K562 (cell line): ENCODE measurements around the gene PRKAR1A. TPM values are rescaled to one million over a fixed set of nuclear protein-coding genes. Genes with fewer than 3 reads are reported as not detected.

Experiments
- ARID3A ChIP-seq: IDR thresholded peaks from 2 replicates; pipeline ENCODE4 v1.6.1; 2012; ENCODE audit warnings: low read depth, low read length, improper control_type of control experiment, borderline replicate concordance
- BCL6 ChIP-seq: fragments of 250-450 bp; sonication (Bioruptor Pico); IDR thresholded peaks from 2 replicates; pipeline ENCODE4 v1.4.0; 2020
- BHLHE40 ChIP-seq: IDR thresholded peaks from 2 replicates; pipeline ENCODE4 v1.6.1; 2011; ENCODE audit warnings: low read length, improper control_type of control experiment
- CEBPB ChIP-seq: fragments of 450-650 bp; IDR thresholded peaks from 2 replicates; pipeline ENCODE4 v1.6.1; 2016; ENCODE audit warnings: missing genetic modification characterization, missing compliant biosample characterization
- COPS2 ChIP-seq: fragments of 450-650 bp; conservative IDR thresholded peaks from 2 replicates; pipeline ENCODE4 v1.6.1; 2016; ENCODE audit warnings: mild to moderate bottlenecking, moderate library complexity
- DDX20 ChIP-seq: fragments of 450-650 bp; IDR thresholded peaks from 2 replicates; pipeline ENCODE4 v1.6.1; 2016; ENCODE audit warnings: missing genetic modification characterization, low read depth, mild to moderate bottlenecking, missing compliant biosample characterization, moderate library complexity
- ESRRB ChIP-seq: fragments of 250-450 bp; sonication (Bioruptor Pico); IDR thresholded peaks from 2 replicates; pipeline ENCODE4 v1.5.0; 2020; ENCODE audit warnings: mild to moderate bottlenecking, moderate library complexity, borderline replicate concordance
- ETV1 ChIP-seq: fragments of 450-650 bp; conservative IDR thresholded peaks from 2 replicates; pipeline ENCODE4 v1.6.1; 2016; ENCODE audit warnings: missing genetic modification characterization, control low read depth, low read depth, missing compliant biosample characterization
- FOXJ2 ChIP-seq: fragments of 200-800 bp; sonication (Bioruptor generic); IDR thresholded peaks from 2 replicates; pipeline ENCODE4 v1.6.1; 2016; ENCODE audit warnings: missing genetic modification characterization, missing compliant biosample characterization
- KDM4B ChIP-seq, 2 experiments: fragments of 450-650 bp in 1 of 2; sonication (generic) in 1 of 2; IDR thresholded peaks; 2 replicates each; pipeline ENCODE4 v1.6.1; 2016 to 2017; ENCODE audit warnings: borderline replicate concordance in 2 of 2, antibody characterized with exemption in 1 of 2, low read depth in 1 of 2, mild to moderate bottlenecking in 1 of 2
- KLF16 ChIP-seq: IDR thresholded peaks from 2 replicates; pipeline ENCODE4 v1.6.1; 2016; ENCODE audit warnings: antibody characterized with exemption
- MXI1 ChIP-seq: IDR thresholded peaks from 2 replicates; pipeline ENCODE4 v1.6.1; 2011; ENCODE audit warnings: low read depth, mild to moderate bottlenecking, improper control_type of control experiment, low read length
- NFATC3 ChIP-seq: fragments of 450-650 bp; IDR thresholded peaks from 2 replicates; pipeline ENCODE4 v1.6.1; 2017; ENCODE audit warnings: mild to moderate bottlenecking
- NFE2L1 ChIP-seq: fragments of 450-650 bp; IDR thresholded peaks from 2 replicates; pipeline ENCODE4 v1.6.1; 2016; ENCODE audit warnings: missing genetic modification characterization, low read depth, mild to moderate bottlenecking, missing compliant biosample characterization, moderate library complexity, borderline replicate concordance
- NR4A1 ChIP-seq, 2 experiments: fragments of 250-450 bp in 1 of 2; fragments of 450-650 bp in 1 of 2; sonication (Bioruptor Pico) in 1 of 2; IDR thresholded peaks; 2 replicates each; pipeline versions ENCODE4 v1.4.0 to v1.6.1; 2016 to 2020; ENCODE audit warnings: mild to moderate bottlenecking in 2 of 2, missing compliant biosample characterization in 1 of 2, missing genetic modification characterization in 1 of 2, moderate library complexity in 1 of 2
- POLR2G ChIP-seq: fragments of 200-400 bp; formaldehyde crosslinking; IDR thresholded peaks from 2 replicates; pipeline ENCODE4 v1.6.1; 2017; ENCODE audit warnings: low read depth, mild to moderate bottlenecking, antibody characterized with exemption, low read length, moderate library complexity
- PTBP1 ChIP-seq: fragments of 200-400 bp; formaldehyde crosslinking; IDR thresholded peaks from 2 replicates; pipeline ENCODE4 v1.6.1; 2017; ENCODE audit warnings: low read depth, low read length
- SRSF1 ChIP-seq: fragments of 200-400 bp; formaldehyde crosslinking; IDR thresholded peaks from 2 replicates; pipeline ENCODE4 v1.6.1; 2017; ENCODE audit warnings: mild to moderate bottlenecking, low read depth, low read length, moderate library complexity
- ZNF133 ChIP-seq: fragments of 250-450 bp; sonication (Bioruptor Pico); IDR thresholded peaks from 2 replicates; pipeline ENCODE4 v1.4.0; 2020; ENCODE audit warnings: mild to moderate bottlenecking
- ZNF282 ChIP-seq: sonication (generic); formaldehyde crosslinking; IDR thresholded peaks from 2 replicates; pipeline ENCODE4 v1.8.1; 2023; ENCODE audit warnings: missing genetic modification reagents
- ZNF316 ChIP-seq: fragments of 450-650 bp; IDR thresholded peaks from 2 replicates; pipeline ENCODE4 v1.6.1; 2016
- ZNF395 ChIP-seq: fragments of 200-800 bp; sonication (Bioruptor generic); IDR thresholded peaks from 2 replicates; pipeline ENCODE4 v1.6.1; 2017; ENCODE audit warnings: missing genetic modification characterization, missing compliant biosample characterization
- ZNF41 ChIP-seq: fragments of 250-450 bp; sonication (Bioruptor Pico); conservative IDR thresholded peaks from 2 replicates; pipeline ENCODE4 v1.4.0; 2020; ENCODE audit warnings: mild to moderate bottlenecking
- ZNF707 ChIP-seq: fragments of 250-450 bp; sonication (Bioruptor Pico); conservative IDR thresholded peaks from 2 replicates; pipeline ENCODE4 v1.8.0; 2022; ENCODE audit warnings: inconsistent platforms, mild to moderate bottlenecking, moderate library complexity
- ZNF778 ChIP-seq: fragments of 450-650 bp; formaldehyde crosslinking; IDR thresholded peaks from 2 replicates; pipeline ENCODE4 v1.4.0; 2020; ENCODE audit warnings: mild to moderate bottlenecking, moderate library complexity
- ZNF79 ChIP-seq: fragments of 250-450 bp; sonication (Bioruptor Pico); IDR thresholded peaks from 2 replicates; pipeline ENCODE4 v1.4.0; 2020; ENCODE audit warnings: low read depth, mild to moderate bottlenecking, moderate library complexity
- polyA plus RNA-seq, 8 experiments: library from polyadenylated mRNA; depleted of rRNA in 4 of 8; stranded (reverse) in 5 of 8; unstranded in 3 of 8; fragments of >200 nt; fragmentation: Nextera tagmentation in 2 of 8; fragmentation: Illumina TruSeq in 1 of 8; extraction: Ambion mirVana in 2 of 8; extraction: Trizol in 1 of 8; gene quantifications; 2 replicates each; pipeline versions ENCODE4 v1.2.1 to v1.2.3, GENCODE V29; 2011 to 2014; ENCODE audit warnings: inconsistent platforms in 1 of 8, missing spikeins in 1 of 8
- total RNA-seq, 7 experiments: library from RNA; depleted of rRNA in 6 of 7; stranded (reverse); fragments of >200 nt in 6 of 7; fragmentation: Illumina TruSeq in 2 of 7; extraction: Trizol in 2 of 7; gene quantifications; 2 replicates each; pipeline versions ENCODE4 v1.2.1 to v1.2.3, GENCODE V29; 2011 to 2021; ENCODE audit warnings: low replicate concordance in 1 of 7

The PRKAR1A gene
- total and polyA plus RNA-seq, 9 of the 15 experiments (the other 6 are each of a cell fraction or from before 2014, with no cell fraction given) = 15.0 to 95.6 (median 67.5) TPM

- TF ChIP-seq ZNF707 (CRISPR knock-in tag) (no peak), NFATC3 (no peak), NR4A1 (CRISPR knock-in tag; IDR thresholded peaks at IDR 0.05) (no peak), NR4A1 (tag; IDR thresholded peaks at IDR 0.05) (no peak), NFE2L1 (tag) (no peak), ZNF41 (CRISPR knock-in tag) (0 out of 2 replicates have a peak, but pooled peaks have one; percentile 6), DDX20 (tag) (no peak), ETV1 (tag) (peak; percentile 34), FOXJ2 (no peak), MXI1 (peak; percentile 82; the same call in 1 of the 2 replicates), BHLHE40 (no peak), CEBPB (tag) (no peak), ZNF133 (CRISPR knock-in tag) (no peak), COPS2 (no peak), ZNF316 (no peak), BCL6 (CRISPR knock-in tag) (no peak), ESRRB (no peak), KDM4B (IDR thresholded peaks at IDR 0.05; ENCODE audit: borderline replicate concordance in 2 of 2, low read depth in 1 of 2) (no peak; a peak in 1 of 4 replicates), KLF16 (no peak), ZNF282 (CRISPR knock-in tag) (no peak), PTBP1 (no peak), ZNF778 (CRISPR knock-in tag) (no peak), POLR2G (peak; percentile 78), ARID3A (no peak), SRSF1 (no peak), ZNF79 (CRISPR knock-in tag) (no peak), ZNF395 (CRISPR knock-in tag) (no peak)
These were observed at the start of gene PRKAR1A (continued) for GRCh38 chr17:68512247-68512959.
